HG02981 (cell line): ENCODE data around the gene CCNJL.

ENCODE experiments used
- ATAC-seq: cut with Tn5 transposase; IDR thresholded peaks from one replicate; pipeline ENCODE4 v1.9.1; 2021; ENCODE audit warnings: mild to moderate bottlenecking, moderate library complexity; ENCODE audit not compliant: unreplicated experiment

CCNJL gene

DNA sequence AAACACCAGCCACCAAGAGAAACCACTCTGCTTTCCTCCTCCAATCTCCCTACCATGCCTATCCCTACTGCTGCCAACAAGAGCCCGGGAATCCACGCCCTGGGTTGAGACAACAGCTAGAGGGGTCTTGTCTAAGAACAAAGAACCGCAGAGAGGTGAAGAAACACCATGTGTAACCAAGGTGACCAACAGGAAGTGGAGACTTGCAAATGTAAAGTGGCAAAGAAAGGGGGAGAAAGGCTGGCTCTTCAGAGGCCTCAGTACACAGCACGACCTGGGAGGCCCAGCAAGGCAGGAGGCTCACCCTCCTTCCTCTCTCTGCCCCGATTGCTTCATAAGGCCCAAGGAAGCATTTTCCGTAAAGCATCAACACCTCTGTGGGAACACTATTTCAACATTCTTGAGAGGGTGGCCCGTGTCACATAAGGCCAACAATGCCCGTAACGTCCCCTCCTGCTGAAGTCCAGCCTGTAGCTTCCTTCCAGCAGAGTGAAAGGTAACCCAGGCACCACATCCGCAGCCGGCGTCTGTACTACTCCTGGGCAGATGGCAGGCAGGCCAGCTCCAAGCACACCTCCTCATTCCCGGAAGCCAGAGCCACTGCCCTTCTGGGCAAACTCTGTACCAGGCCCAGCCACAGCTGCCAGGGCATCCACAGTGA lies 18.3 kb downstream of the CCNJL start:
- no peak for ATAC-seq

DNA sequence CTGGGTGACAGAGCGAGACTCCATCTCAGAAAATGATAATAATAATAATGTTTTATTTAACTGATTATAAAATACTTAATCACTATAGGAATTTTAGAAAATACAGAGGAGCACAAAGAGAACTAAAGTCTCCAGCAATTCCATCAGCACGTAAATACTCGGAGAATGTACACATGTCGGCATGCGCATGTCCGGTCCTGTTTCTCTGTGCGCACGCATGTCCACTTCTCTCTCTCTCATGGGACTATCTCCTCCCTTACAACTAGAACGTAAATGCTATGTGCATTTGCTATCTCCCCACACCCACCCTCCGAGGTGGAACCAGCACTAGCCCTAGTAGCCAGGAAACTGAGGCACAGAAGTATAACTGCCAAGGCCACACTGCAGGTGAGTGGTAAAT lies 19.0 kb downstream of the CCNJL start:
- ATAC-seq, result no peak

DNA sequence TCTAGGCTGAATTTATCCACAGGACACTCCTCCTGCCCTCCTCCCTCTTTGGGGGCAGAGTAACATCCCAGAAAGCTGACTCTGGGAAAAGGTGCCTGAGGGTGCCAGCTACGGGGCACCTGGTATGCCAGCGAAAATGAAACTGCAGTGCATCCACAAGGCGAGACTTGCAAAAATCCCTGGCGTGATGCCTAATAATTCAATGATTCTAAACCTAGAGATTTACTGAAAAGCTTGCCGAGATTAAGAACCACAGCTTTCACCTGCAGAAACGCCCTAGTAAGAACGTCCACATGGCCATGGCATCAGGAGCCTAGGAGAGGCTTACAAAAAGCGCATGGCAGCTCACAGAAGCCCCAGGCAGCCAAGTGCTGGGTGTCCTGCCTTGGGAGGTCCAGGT lies 20.9 kb downstream of the CCNJL start:
- no peak for ATAC-seq

DNA sequence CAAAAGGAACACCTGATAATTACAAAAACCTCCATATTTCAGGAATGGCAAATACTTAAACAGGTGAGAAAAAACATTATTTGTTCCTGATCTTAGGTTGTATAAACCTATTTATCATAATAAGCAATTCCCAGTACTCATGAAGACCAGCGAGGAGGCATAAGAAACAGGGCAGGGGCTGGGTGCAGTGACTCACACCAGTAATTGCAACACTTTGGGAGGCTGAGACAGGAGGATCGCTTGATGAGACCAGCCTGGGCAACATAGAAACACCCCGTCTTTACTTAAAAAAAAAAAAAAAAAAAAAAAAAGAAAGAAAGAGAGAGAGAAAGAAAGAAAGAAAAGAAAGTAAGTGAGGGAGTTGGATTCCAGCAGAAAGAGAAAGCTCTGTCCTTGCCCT lies 21.6 kb downstream of the CCNJL start:
- ATAC-seq, result no peak

DNA sequence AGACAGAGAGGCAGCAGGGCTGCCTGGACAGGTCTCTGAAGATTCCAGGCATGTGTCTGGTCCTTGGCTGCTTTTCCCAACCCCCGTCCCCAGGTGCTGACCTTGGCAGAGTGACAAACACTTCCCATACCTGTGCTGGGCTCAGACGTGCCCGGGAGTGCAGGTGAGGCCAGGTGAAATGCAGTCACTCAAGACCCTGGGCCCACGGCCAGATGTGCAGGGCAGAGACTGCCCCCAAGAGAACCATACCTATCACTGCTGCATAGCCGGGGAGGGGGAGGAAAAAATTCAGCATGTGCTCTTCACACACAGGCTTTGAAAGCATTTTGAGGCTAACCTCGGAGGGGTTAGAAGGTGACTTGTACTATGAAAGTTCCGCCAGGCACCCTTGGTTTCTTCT lies 22.6 kb downstream of the CCNJL start:
- no peak for ATAC-seq

DNA sequence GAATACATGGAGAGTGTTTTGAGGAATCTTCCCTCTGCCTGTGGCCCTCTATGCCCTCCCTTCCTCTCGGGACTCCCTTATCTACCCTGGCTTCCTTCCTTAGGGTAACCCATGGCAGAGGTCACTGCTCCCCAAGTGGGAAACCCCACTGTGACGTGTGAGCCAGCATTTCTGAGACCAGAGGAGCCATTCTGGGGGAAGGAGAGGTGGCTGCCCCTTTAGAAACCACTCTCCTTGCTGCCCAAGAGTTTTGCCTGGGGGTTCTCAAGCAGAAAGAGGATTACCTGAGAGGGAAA lies 23.1 kb downstream of the CCNJL start:
- no peak for ATAC-seq

DNA sequence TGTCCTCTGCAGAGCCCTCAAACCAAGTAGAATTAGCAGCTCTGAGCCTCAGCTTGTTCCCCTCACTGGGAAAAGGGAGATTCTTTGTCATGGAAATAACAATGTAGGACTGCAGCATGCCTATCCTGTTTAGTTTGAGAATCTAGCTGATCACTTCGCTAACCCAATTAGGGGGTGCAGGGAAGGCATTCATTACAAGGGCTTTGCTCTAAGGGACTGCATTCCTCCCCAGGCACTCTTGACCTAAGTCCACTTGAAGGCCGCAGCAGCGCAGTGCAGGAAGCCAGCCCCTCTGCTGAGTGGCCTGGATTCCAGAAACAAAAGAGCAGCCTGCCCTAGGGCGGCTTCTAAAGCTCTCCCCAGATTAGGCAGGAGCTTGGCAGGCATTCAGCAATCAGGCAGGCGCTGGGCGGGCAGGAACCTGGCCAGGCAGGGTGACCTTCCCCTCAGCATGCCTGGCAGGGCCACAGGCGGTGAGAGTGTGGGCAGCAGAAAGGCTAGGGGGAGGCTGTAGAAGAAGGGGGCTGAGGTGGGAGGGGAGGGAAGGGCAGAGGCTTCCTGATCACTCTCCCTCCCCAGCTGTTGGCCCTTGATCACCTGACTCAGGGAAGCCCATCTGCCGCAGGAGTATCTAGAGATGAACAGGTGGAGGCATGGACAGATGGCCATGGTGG lies 24.8 kb downstream of the CCNJL start:
- no peak for ATAC-seq

DNA sequence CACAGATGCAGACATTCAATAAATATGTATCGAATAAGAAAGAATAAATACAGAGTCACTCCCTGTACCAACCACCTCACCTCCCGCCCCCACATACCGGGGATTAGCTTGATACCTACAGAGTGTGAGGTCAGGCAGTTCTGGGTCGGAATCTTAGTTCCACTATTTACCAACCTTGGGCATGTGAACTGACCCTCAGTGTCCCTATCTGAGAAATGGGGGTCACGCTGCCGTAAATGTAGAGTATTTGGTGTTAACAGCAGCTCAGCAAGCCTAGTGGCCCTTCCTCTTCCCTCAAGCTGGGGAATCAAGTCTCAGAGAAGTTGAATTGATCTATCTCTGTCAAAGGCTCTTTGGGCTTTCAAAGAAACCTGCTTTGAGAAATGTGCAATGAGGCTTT lies 25.4 kb downstream of the CCNJL start:
- ATAC-seq, result no peak

DNA sequence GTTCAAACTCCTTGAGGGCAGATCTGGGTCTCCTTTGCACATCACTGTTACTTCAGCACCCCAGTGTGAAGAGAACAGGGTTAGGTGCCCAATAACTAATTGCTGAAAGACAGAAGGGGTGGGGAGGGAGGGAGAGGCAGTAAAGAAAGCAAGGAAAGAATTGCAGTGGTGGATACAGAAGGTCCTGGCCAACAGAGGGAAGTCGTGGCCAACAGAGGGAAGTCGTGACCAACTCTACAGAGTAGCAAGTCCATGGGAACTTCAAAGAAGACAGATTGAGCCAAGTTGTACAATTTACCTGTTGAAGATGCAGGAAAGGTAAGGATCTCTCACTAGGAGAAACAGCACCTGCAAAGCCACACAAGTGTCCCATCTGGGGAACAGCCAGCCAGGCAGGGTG lies 27.0 kb downstream of the CCNJL start:
- ATAC-seq, result no peak

DNA sequence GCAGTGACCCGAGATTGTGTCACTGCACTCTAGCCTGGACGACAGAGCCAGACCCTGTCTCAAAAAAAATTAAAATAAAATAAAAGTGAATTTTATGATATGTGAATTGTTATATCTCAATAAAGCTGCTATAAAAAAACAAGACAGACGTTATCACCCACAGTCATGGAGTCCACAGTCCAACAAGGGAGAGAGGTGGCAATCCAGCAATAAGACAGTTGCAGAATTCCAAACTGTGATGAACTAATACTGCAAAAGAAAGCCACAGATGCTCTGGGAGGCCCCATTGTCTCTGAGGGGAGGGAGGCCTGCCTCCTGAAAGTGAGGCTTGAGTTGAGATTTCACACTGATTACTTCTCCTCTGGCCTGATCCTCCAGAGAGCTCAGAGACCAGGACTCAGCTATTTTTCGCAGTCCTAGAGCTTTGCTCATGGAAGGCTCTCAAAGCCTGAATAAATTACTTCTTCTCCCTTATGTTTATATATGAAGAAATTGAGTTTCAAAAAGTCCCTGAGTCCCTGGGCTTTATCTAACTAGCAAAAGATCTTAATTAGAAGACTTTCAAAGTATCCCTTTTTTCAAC lies 28.0 kb downstream of the CCNJL start:
- no peak for ATAC-seq

DNA sequence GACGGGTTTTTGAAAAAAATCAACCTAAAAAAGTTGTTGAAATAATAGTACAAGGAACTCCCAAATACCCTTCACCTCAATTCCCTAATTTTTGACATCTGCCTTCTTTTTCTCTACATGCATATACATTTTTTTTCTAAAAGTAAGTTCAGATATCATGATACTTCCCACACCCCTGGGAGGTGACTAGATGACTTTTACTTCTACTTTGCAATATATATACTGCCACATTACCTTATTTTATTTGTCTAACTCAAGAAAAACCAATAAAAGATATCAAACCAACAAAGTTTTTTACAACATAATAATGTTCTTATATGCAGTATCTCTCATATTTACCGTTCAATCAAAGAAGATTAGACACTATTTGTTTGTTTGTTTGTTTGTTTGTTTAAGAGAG lies 31.1 kb downstream of the CCNJL start:
- ATAC-seq, result no peak

DNA sequence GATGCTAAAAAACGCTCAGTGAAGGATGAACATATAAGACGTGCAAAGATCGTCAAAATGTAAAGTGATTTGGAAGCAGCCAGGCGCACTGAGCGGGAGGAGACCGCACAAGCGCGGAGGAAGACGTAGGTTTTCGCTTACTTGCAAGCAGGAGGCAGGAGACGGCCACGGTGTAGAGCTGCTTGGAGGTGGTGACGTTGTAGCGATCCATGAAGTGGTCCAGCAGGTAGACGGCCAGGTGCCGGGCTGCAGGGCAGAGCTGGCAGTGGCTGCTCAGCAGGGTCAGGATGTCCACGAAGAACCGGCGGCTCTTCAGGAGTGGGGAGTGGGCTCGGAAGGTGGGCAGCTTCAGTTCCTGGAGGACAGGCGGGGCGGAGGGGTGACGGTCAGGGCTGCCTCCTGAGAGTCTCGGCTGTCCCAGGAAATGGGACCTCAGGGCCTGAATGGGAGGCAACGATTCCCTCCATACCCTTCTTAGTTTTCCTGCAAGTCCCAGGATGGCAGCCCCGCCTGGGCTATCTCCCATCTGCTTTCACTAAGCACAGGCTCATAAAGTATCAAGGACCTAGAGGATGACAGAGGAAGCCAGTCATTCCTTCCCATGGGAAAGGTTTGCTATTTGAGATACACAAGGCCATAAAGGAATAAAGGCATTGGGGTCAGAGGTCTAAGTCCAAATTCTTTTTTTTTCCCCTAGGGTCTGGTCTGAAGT lies 31.8 kb downstream of the CCNJL start:
- ATAC-seq, result no peak

DNA sequence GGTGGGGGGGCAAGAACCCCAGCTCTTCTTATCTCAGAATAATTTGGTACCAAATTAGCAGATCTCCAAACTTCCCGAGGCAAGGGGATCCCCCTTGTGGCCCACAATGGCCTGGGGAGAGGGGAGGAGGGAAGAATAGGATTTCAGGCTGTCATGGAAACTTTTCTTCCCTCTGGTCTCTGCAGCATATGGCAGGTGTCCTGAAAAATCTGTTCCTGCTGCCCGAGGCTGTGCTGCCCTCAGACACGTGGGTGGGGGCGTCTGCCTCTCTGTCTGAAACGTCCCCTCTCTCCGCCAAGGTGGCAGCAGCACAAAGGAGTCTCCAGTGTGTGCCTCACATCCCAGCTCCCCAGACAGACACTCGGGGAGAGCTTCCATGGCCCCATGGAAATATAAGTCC lies 34.0 kb downstream of the CCNJL start:
- ATAC-seq, result no peak

DNA sequence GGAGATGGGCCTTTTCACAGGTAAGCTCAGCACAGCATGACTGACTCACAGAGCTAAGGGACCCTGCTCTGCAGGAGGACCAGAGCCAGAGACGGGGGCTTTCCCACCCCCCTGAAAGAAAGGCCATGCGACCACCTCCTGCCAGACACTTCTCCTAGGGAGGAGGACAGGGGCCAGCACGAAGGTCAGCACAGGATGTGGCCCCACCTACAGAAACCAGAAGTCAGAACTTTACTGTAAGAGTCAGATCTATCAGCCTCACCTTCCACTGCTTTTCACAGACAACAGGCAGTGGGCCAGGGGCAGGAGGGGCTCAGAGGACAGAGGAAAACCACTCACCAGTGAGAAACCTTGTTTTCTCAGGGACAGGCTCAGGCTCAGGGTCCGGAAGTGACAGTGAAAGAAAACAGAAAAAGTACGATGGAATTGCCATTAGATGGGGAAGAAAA lies 37.9 kb downstream of the CCNJL start:
- no peak for ATAC-seq

DNA sequence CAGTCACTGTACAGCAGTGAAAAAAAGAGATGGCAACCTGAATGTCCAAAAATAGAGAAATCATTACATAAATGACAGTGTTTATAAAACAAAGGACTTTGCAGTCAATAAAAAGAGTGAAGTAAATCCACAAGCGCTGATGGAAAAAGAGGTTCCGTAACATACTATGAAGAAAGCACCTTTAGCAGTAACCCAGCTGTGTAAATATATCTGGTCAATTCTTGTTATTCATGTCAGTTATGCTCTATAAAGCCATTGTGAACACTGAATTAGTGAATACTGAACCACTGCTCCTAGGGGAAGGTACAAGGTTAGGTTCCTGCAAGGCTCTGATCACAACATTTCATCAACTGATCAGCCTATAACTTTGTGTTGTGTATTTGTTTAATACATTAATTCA lies 39.5 kb downstream of the CCNJL start:
- no peak for ATAC-seq

DNA sequence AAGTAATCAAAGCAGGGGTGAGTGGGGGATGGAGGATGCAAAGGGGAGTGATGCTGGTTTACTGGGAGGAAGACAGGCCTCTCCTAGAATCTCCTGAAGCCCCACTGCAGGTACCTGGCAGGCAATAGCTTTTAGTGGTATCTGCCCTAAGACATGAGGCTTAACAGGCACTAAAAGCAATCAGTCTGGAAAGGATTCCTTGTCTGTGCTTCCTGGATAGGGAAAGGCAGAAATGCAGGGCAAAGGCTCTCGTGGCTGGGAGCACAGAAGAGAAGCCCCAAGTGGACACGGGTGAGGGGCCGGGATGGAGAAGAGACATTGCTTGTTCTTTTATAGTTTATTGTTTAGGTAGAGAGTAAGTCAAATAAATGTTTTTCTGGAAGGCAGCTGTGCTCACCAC lies 40.1 kb downstream of the CCNJL start:
- ATAC-seq, result no peak

DNA sequence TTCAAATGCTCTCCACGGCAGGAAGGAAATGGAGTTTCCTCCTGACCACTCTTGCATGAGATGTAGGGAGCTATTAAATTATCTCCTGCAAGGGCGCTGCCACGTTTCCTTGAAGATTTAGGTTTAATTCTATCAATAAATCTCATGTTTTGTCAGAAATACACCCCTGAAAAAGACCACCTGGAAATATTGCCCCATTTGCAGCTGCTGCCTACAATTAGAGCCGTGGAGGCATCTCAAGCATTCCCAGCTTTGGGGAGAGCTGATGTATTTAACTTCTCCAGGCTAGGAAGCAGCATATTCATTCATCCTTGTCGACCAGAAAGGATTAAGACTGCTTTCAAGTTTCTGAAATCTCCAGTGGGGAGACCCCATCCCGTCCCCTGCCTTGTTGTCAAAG lies 40.5 kb downstream of the CCNJL start:
- no peak for ATAC-seq

DNA sequence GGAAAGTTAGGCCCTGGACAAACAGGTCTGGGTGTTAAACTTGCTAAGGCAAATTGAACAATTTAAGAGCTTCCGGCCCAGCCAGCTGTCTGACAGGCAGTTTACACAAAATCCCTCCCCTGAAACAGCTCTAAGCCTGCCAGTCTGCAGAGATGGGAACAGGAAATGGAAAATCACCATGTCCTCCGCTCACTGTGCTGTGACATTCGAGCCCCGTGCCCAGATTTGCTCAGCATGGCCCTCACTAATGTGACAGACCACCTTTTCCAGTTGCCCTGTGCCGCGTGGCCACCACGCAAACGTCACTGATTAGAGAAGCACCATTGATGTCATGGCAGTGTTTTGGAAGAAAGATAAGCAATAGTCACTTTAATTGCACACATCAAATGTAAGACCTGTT lies 41.0 kb downstream of the CCNJL start:
- ATAC-seq, result no peak

DNA sequence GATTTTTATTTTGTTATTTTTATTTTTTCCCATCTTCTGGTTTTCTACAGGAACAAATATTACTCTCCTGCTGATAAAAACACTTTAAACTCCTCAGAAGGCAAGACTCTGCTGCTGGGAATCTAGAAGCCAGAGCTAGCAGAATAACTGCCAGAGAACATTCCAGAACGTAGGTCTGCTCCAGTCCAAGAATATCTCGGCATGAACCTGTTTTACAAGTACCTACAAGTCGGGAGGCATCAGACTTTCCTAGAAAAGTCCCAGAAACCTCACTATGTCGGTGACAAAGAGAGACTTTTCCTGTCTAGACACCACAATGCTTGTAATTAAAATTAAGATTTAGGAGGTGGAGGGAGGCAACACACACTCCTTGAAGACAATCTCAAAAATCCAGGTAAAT lies 41.7 kb downstream of the CCNJL start:
- ATAC-seq, result no peak

DNA sequence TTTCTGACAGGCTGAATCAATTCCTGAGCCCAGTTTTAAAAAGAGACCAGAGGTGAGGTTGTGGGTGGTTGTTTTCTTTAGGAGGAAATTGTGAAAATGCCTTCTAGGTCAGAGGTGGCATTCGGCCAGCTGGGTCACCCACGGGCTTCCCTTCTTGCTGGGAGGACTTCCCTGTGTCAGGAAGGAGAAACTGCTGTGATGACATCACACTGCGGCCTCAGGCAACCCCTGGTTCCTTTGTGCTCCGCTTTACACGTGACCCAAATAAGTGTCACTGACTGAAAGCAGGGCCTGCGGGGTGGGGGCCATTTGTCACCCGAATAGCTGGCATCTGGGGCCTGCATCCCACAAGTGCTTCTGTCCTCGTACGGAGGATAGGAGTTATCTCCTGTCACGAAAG lies 43.3 kb downstream of the CCNJL start:
- no peak for ATAC-seq

DNA sequence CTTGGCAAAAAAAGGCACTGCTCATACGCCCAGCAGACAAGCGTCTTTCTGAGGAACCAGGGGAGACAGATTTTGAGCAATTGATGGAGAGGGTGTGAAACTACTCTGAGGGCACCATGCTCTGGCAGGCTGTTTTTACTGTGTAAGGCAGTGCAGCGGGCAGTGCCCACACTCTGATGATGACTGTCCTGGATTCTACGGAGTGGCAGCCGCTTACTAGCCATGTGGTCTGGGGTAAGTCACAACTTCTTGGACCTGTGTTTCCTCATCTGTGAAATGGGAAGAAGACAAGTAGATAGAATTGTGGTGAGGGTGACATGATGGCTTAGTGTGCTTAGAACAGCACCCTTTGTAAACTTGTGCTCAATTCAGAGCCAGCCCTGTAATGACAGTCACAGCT lies 44.2 kb downstream of the CCNJL start:
- ATAC-seq, result no peak

DNA sequence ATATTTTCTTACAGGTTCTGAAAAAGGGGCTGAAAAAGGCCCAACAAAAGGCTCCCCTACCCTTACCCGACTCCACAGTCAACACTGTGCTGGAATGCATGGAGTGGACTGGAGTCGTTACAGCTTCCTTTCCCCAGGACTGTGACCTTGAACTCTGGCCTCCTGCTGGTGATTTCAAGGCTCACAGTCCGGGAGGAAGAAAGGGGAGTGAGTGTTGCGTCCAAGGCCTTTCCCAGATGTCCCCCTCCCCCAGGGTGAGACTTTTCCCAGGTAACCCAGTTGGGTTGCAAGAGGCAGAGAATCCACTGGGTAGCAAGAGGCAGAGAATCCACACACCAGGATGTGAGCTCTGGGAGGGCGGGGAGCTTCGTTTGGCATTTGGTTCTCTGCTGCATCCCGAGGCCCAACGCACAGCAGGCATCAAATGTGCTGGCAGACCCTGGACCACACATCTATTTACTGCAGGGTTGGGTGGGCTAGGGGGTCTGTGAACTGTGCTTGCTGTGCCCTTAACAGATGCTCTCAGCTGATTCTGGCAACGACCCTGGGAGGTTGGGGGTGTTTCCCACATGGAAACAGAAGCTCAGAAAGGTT lies 45.5 kb downstream of the CCNJL start:
- no peak for ATAC-seq
